ENCODE data around the gene PCK1. TPM values are rescaled to one million over a fixed set of nuclear protein-coding genes. Genes with fewer than 3 reads are reported as not detected.

The PCK1 gene
- total and polyA plus RNA-seq, 5 donors, result 0.25 to 4.1 (median 0.80) TPM

- H3K9me3 ChIP-seq (ENCODE audit: control insufficient read depth, low read length), result no peaks in the 10 kb centered on the region
- WGBS, result 74% methylated on average over 17 of the region's 17 CpGs
- no peaks in the 10 kb centered on the region for H3K4me1 ChIP-seq (ENCODE audit: control insufficient read depth, insufficient read depth, low read length)
- intact Hi-C loops (cut with DNase I), result no loop called here
- ATAC-seq, result no peak
- H3K27ac ChIP-seq (ENCODE audit: low read length), result no peak overlapping the region
- no peak overlapping the region for H3K4me3 ChIP-seq (ENCODE audit: low read length)
- H3K27me3 ChIP-seq (ENCODE audit: control insufficient read depth, insufficient read depth), result no peaks in the 10 kb centered on the region
- no peak for DNase-seq
These were observed 24.7 kb downstream of the PCK1 start for GRCh38 chr20:57585466-57586213.

GRCh38 chr20:57586370-57586793, 25.5 kb downstream of the PCK1 start:
- no peak overlapping the region for H3K27ac ChIP-seq (ENCODE audit: low read length)
- intact Hi-C loops (cut with DNase I), result no loop called here
- WGBS, result 56% methylated on average over 8 of the region's 8 CpGs
- H3K4me1 ChIP-seq (ENCODE audit: control insufficient read depth, insufficient read depth, low read length), result no peaks in the 10 kb centered on the region
- peak in 1 of 2 donors; percentile 45 for ATAC-seq
- H3K27me3 ChIP-seq (ENCODE audit: control insufficient read depth, insufficient read depth), result no peaks in the 10 kb centered on the region
- no peaks in the 10 kb centered on the region for H3K9me3 ChIP-seq (ENCODE audit: control insufficient read depth, low read length)
- no peak overlapping the region for H3K4me3 ChIP-seq (ENCODE audit: low read length)
- DNase-seq, result no peak

- H3K27me3 ChIP-seq (ENCODE audit: control insufficient read depth, insufficient read depth), result no peaks in the 10 kb centered on the region
- 88% methylated on average over 10 of the region's 10 CpGs for WGBS
- intact Hi-C loops (cut with DNase I), result no loop called here
- H3K27ac ChIP-seq (ENCODE audit: low read length), result no peak overlapping the region
- no peaks in the 10 kb centered on the region for H3K9me3 ChIP-seq (ENCODE audit: control insufficient read depth, low read length)
- no peak for DNase-seq
- no peak for ATAC-seq
- no peaks in the 10 kb centered on the region for H3K4me1 ChIP-seq (ENCODE audit: control insufficient read depth, insufficient read depth, low read length)
- H3K4me3 ChIP-seq (ENCODE audit: low read length), result no peak overlapping the region
These were observed 26.0 kb downstream of the PCK1 start for GRCh38 chr20:57586943-57587277.

GRCh38 chr20:57587278-57587988, 26.5 kb downstream of the PCK1 start:
- H3K27ac ChIP-seq (ENCODE audit: low read length), result no peak overlapping the region
- ATAC-seq (no peak), DNase-seq (no peak)
- no peaks in the 10 kb centered on the region for H3K9me3 ChIP-seq (ENCODE audit: control insufficient read depth, low read length)
- intact Hi-C loops (cut with DNase I), result no loop called here
- H3K4me3 ChIP-seq (ENCODE audit: low read length), result no peak overlapping the region
- no peaks in the 10 kb centered on the region for H3K4me1 ChIP-seq (ENCODE audit: control insufficient read depth, insufficient read depth, low read length)
- WGBS, result 93% methylated on average over 4 of the region's 4 CpGs
- no peaks in the 10 kb centered on the region for H3K27me3 ChIP-seq (ENCODE audit: control insufficient read depth, insufficient read depth)

GRCh38 chr20:57587989-57588377, 27.1 kb downstream of the PCK1 start:
- no peaks in the 10 kb centered on the region for H3K4me1 ChIP-seq (ENCODE audit: control insufficient read depth, insufficient read depth, low read length)
- DNase-seq (no peak), ATAC-seq (no peak)
- H3K4me3 ChIP-seq (ENCODE audit: low read length), result no peak overlapping the region
- H3K27me3 ChIP-seq (ENCODE audit: control insufficient read depth, insufficient read depth), result no peaks in the 10 kb centered on the region
- no peaks in the 10 kb centered on the region for H3K9me3 ChIP-seq (ENCODE audit: control insufficient read depth, low read length)
- no peak overlapping the region for H3K27ac ChIP-seq (ENCODE audit: low read length)
- WGBS, result 75% methylated on average over 7 of the region's 7 CpGs
- intact Hi-C loops (cut with DNase I), result no loop called here

GRCh38 chr20:57588596-57588995, 27.7 kb downstream of the PCK1 start:
- WGBS, result 85% methylated on average over 5 of the region's 5 CpGs
- H3K4me3 ChIP-seq (ENCODE audit: low read length), result no peak overlapping the region
- DNase-seq, result no peak
- ATAC-seq, result no peak
- no peaks in the 10 kb centered on the region for H3K9me3 ChIP-seq (ENCODE audit: control insufficient read depth, low read length)
- H3K27me3 ChIP-seq (ENCODE audit: control insufficient read depth, insufficient read depth), result no peaks in the 10 kb centered on the region
- H3K27ac ChIP-seq (ENCODE audit: low read length), result no peak overlapping the region
- intact Hi-C loops (cut with DNase I), result no loop called here
- no peaks in the 10 kb centered on the region for H3K4me1 ChIP-seq (ENCODE audit: control insufficient read depth, insufficient read depth, low read length)

- H3K4me1 ChIP-seq (ENCODE audit: control insufficient read depth, insufficient read depth, low read length), result no peaks in the 10 kb centered on the region
- H3K4me3 ChIP-seq (ENCODE audit: low read length), result no peak overlapping the region
- ATAC-seq, result no peak
- H3K27ac ChIP-seq (ENCODE audit: low read length), result no peak overlapping the region
- WGBS, result 87% methylated on average over 6 of the region's 6 CpGs
- no peak for DNase-seq
- intact Hi-C loops (cut with DNase I), result no loop called here
- no peaks in the 10 kb centered on the region for H3K9me3 ChIP-seq (ENCODE audit: control insufficient read depth, low read length)
- H3K27me3 ChIP-seq (ENCODE audit: control insufficient read depth, insufficient read depth), result no peaks in the 10 kb centered on the region
These were observed 28.3 kb downstream of the PCK1 start for GRCh38 chr20:57589123-57589727.

GRCh38 chr20:57589728-57590484, 29.0 kb downstream of the PCK1 start:
- no peak overlapping the region for H3K4me3 ChIP-seq (ENCODE audit: low read length)
- no peaks in the 10 kb centered on the region for H3K9me3 ChIP-seq (ENCODE audit: control insufficient read depth, low read length)
- no peaks in the 10 kb centered on the region for H3K4me1 ChIP-seq (ENCODE audit: control insufficient read depth, insufficient read depth, low read length)
- H3K27me3 ChIP-seq (ENCODE audit: control insufficient read depth, insufficient read depth), result no peaks in the 10 kb centered on the region
- intact Hi-C loops (cut with DNase I), result loop anchor here in 1 of 4 donors (5.0 to 10.0 kb wide), 2 partner anchors 78 to 215 kb away; no protein-coding TSS in a partner anchor
- 80% methylated on average over 16 of the region's 16 CpGs for WGBS
- no peak for ATAC-seq
- no peak overlapping the region for H3K27ac ChIP-seq (ENCODE audit: low read length)
- no peak for DNase-seq

GRCh38 chr20:57590485-57591288, 29.8 kb downstream of the PCK1 start:
- WGBS, result 93% methylated on average over 18 of the region's 18 CpGs

More at GRCh38 chr20:57590485-57591288, 29.8 kb downstream of the PCK1 start:
- H3K4me1 ChIP-seq (ENCODE audit: control insufficient read depth, insufficient read depth, low read length), result no peaks in the 10 kb centered on the region
- no peak overlapping the region for H3K4me3 ChIP-seq (ENCODE audit: low read length)
- DNase-seq (no peak), ATAC-seq (no peak)
- intact Hi-C loops (cut with DNase I), result loop anchor here in 1 of 4 donors (5.0 to 10.0 kb wide), 2 partner anchors 78 to 216 kb away; no protein-coding TSS in a partner anchor
- no peak overlapping the region for H3K27ac ChIP-seq (ENCODE audit: low read length)
- H3K27me3 ChIP-seq (ENCODE audit: control insufficient read depth, insufficient read depth), result no peaks in the 10 kb centered on the region
- H3K9me3 ChIP-seq (ENCODE audit: control insufficient read depth, low read length), result no peaks in the 10 kb centered on the region

Data from right cardiac atrium (tissue), 5 donors.